Left ventricle myocardium superior (tissue), 1 donor: ENCODE data around the gene CORO2B. TPM values are rescaled to one million over a fixed set of nuclear protein-coding genes. Genes with fewer than 3 reads are reported as not detected.

Experiments used
- ATAC-seq: fragments of 200-7000 bp; cut with Tn5 transposase; one replicate; pipeline ENCODE4 v1.9.1; 2020; ENCODE audit warnings: mild to moderate bottlenecking, moderate library complexity
- DNase-seq: peaks from one replicate; pipeline ENCODE4 v3.0.0-alpha.2; 2020
- intact Hi-C: fragments of 100-400 bp; cut with micrococcal nuclease; formaldehyde crosslinking; loops from one replicate; pipeline ENCODE4 v1.11.0; 2022
- total RNA-seq: library from RNA; stranded (reverse); fragmentation: NEBNext Ultra II Directional; extraction: Animal tissue kit (Norgen Biotek cat#: 25700); gene quantifications from one replicate; pipeline ENCODE4 v1.2.1, GENCODE V29; 2021
- donor health status: DM: no; HTN: yes; CAD: no; lungs with severe emphysema.

Gene CORO2B
- total RNA-seq, 1 donor from 2014 or later, result 5.9 TPM

- ATAC-seq (no peak), DNase-seq (no peak)
- intact Hi-C loops, result no loop called here
Measured at GRCh38 chr15:68615811-68616210, 37.0 kb downstream of the CORO2B start.

GRCh38 chr15:68616397-68616796, 37.6 kb downstream of the CORO2B start:
- ATAC-seq, result no peak

GRCh38 chr15:68617001-68617400, 38.2 kb downstream of the CORO2B start:
- DNase-seq, result no peak
- ATAC-seq, result no peak
- intact Hi-C loops, result no loop called here

More at GRCh38 chr15:68616397-68616796, 37.6 kb downstream of the CORO2B start:
- DNase-seq, result no peak
- intact Hi-C loops, result no loop called here

- ATAC-seq (no peak), DNase-seq (no peak)
- intact Hi-C loops, result no loop called here
Measured at GRCh38 chr15:68617777-68618176, 39.0 kb downstream of the CORO2B start.

GRCh38 chr15:68618394-68618793, 39.6 kb downstream of the CORO2B start:
- DNase-seq (no peak), ATAC-seq (no peak)
- intact Hi-C loops, result no loop called here

GRCh38 chr15:68618908-68619698, 40.3 kb downstream of the CORO2B start:
- intact Hi-C loops, result no loop called here
- DNase-seq (no peak), ATAC-seq (no peak)

- intact Hi-C loops, result no loop called here
- peak; percentile 93 for DNase-seq
- ATAC-seq, result peak; percentile 88
Measured at GRCh38 chr15:68620721-68621527, 42.1 kb downstream of the CORO2B start.

GRCh38 chr15:68621535-68621934, 42.7 kb downstream of the CORO2B start:
- intact Hi-C loops, result no loop called here
- DNase-seq, result no peak
- no peak for ATAC-seq

- DNase-seq, result peak; percentile 63
- intact Hi-C loops, result no loop called here
- ATAC-seq, result peak; percentile 62
Measured at GRCh38 chr15:68623301-68623892, 44.6 kb downstream of the CORO2B start.

GRCh38 chr15:68625853-68626252, 47.1 kb downstream of the CORO2B start:
- ATAC-seq (no peak), DNase-seq (no peak)
- intact Hi-C loops, result no loop called here

- no peak for DNase-seq
- ATAC-seq, result no peak
- intact Hi-C loops, result no loop called here
Measured at GRCh38 chr15:68626283-68626682, 47.5 kb downstream of the CORO2B start.

GRCh38 chr15:68626739-68627138, 47.9 kb downstream of the CORO2B start:
- no peak for DNase-seq
- intact Hi-C loops, result no loop called here
- ATAC-seq, result no peak

GRCh38 chr15:68627476-68627875, 48.7 kb downstream of the CORO2B start:
- intact Hi-C loops, result no loop called here

GRCh38 chr15:68627995-68628394, 49.2 kb downstream of the CORO2B start:
- intact Hi-C loops, result no loop called here
- no peak for DNase-seq
- no peak for ATAC-seq

More at GRCh38 chr15:68627476-68627875, 48.7 kb downstream of the CORO2B start:
- DNase-seq (no peak), ATAC-seq (no peak)

- intact Hi-C loops, result no loop called here
- ATAC-seq, result no peak
- no peak for DNase-seq
Measured at GRCh38 chr15:68629519-68630210, 50.9 kb downstream of the CORO2B start.

- no peak for DNase-seq
- intact Hi-C loops, result no loop called here
Measured at GRCh38 chr15:68630211-68630555, 51.4 kb downstream of the CORO2B start.

GRCh38 chr15:68630836-68631235, 52.0 kb downstream of the CORO2B start:
- no peak for ATAC-seq
- DNase-seq, result no peak
- intact Hi-C loops, result no loop called here

More at GRCh38 chr15:68630211-68630555, 51.4 kb downstream of the CORO2B start:
- ATAC-seq, result no peak

GRCh38 chr15:68631601-68632051, 52.8 kb downstream of the CORO2B start:
- intact Hi-C loops, result no loop called here
- ATAC-seq (peak; percentile 65), DNase-seq (peak; percentile 62)

- no peak for ATAC-seq
- intact Hi-C loops, result no loop called here
- DNase-seq, result no peak
Measured at GRCh38 chr15:68632101-68632500, 53.3 kb downstream of the CORO2B start.
